GM12878 (cell line): ENCODE results near the gene TDRD3.

Experiments
- EZH2 ChIP-seq: IDR thresholded peaks from 2 replicates; pipeline ENCODE4 v1.6.1; 2012; ENCODE audit warnings: low read depth, mild to moderate bottlenecking, control low read depth, inconsistent platforms, low read length, borderline replicate concordance; ENCODE audit not compliant: control insufficient read depth
- RAD21 ChIP-seq: IDR thresholded peaks from 2 replicates; pipeline ENCODE4 v1.6.1; 2011; ENCODE audit warnings: mild to moderate bottlenecking, low read depth, low read length, moderate library complexity; ENCODE audit not compliant: insufficient read depth
- SMC3 ChIP-seq: IDR thresholded peaks from 2 replicates; pipeline ENCODE4 v1.6.1; 2011; ENCODE audit warnings: low read length, improper control_type of control experiment, borderline replicate concordance
- USF1 ChIP-seq: IDR thresholded peaks from 2 replicates; pipeline ENCODE4 v1.6.1; 2011; ENCODE audit warnings: borderline replicate concordance, low read depth, mild to moderate bottlenecking, moderate library complexity, mixed read lengths, low read length; ENCODE audit not compliant: insufficient read depth; ENCODE audit errors: extremely low read length
- TF ChIP-seq, protein P1 (sequence below), 3 experiments: IDR thresholded peaks in 2 of 3; conservative IDR thresholded peaks in 1 of 3; 2 replicates each; pipeline ENCODE4 v1.5.1; 2011; ENCODE audit warnings: low read depth in 3 of 3, low read length in 3 of 3, mild to moderate bottlenecking in 3 of 3, control low read depth in 2 of 3, moderate library complexity in 2 of 3, inconsistent platforms in 1 of 3, mixed read lengths in 1 of 3; ENCODE audit not compliant: control insufficient read depth in 2 of 3, insufficient read depth in 1 of 3; ENCODE audit errors: extremely low read depth in 1 of 3

- TF ChIP-seq, protein P1, sequence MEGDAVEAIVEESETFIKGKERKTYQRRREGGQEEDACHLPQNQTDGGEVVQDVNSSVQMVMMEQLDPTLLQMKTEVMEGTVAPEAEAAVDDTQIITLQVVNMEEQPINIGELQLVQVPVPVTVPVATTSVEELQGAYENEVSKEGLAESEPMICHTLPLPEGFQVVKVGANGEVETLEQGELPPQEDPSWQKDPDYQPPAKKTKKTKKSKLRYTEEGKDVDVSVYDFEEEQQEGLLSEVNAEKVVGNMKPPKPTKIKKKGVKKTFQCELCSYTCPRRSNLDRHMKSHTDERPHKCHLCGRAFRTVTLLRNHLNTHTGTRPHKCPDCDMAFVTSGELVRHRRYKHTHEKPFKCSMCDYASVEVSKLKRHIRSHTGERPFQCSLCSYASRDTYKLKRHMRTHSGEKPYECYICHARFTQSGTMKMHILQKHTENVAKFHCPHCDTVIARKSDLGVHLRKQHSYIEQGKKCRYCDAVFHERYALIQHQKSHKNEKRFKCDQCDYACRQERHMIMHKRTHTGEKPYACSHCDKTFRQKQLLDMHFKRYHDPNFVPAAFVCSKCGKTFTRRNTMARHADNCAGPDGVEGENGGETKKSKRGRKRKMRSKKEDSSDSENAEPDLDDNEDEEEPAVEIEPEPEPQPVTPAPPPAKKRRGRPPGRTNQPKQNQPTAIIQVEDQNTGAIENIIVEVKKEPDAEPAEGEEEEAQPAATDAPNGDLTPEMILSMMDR (IDR thresholded peaks at IDR 0.05 in 2 of 3, conservative IDR thresholded peaks at IDR 0.05 in 1 of 3; ENCODE audit: control insufficient read depth in 2 of 3, extremely low read depth in 1 of 3, insufficient read depth in 1 of 3, low read depth in 3 of 3, low read length in 3 of 3), result no peak
- TF ChIP-seq EZH2 (no peak), USF1 (no peak), SMC3 (no peak), RAD21 (no peak)
These were observed 1.4 kb downstream of the TDRD3 start for GRCh38 chr13:60398379-60398891.
